Liver (tissue), 9 donors: Measurements from ENCODE around the gene TGM4. TPM values are rescaled to one million over a fixed set of nuclear protein-coding genes. Genes with fewer than 3 reads are reported as not detected.

Experiments
- DNase-seq: peaks from one replicate; pipeline ENCODE4 v3.0.0-alpha.2; 2017; ENCODE audit warnings: low spot score
- H3K27ac ChIP-seq, 2 donors: one replicate each; pipeline ENCODE4 v1.7.0; 2013; ENCODE audit warnings: inconsistent platforms in 2 of 2, low read length in 2 of 2, control low read depth in 1 of 2, low read depth in 1 of 2, mild to moderate bottlenecking in 1 of 2
- H3K27me3 ChIP-seq, 4 donors: one replicate each; pipeline versions ENCODE4 v1.6.1 to v1.7.0; 2013; ENCODE audit warnings: low read length in 3 of 4, inconsistent platforms in 1 of 4, mild to moderate bottlenecking in 1 of 4, moderate library complexity in 1 of 4; ENCODE audit not compliant: control insufficient read depth in 4 of 4, insufficient read depth in 4 of 4
- H3K36me3 ChIP-seq, 4 donors: one replicate each; pipeline versions ENCODE4 v1.6.1 to v1.7.0; 2013; ENCODE audit warnings: low read length in 3 of 4, mild to moderate bottlenecking in 3 of 4, low read depth in 1 of 4, moderate library complexity in 1 of 4; ENCODE audit not compliant: control insufficient read depth in 4 of 4, insufficient read depth in 3 of 4
- H3K4me1 ChIP-seq, 4 donors: one replicate each; pipeline versions ENCODE4 v1.6.1 to v1.7.0; 2013; ENCODE audit warnings: low read length in 3 of 4, mild to moderate bottlenecking in 3 of 4, moderate library complexity in 1 of 4; ENCODE audit not compliant: control insufficient read depth in 4 of 4, insufficient read depth in 4 of 4
- H3K4me3 ChIP-seq, 3 donors: one replicate each; pipeline versions ENCODE4 v1.6.1 to v1.7.0; 2013; ENCODE audit warnings: low read length in 3 of 3, control low read depth in 1 of 3, low read depth in 1 of 3, mild to moderate bottlenecking in 1 of 3
- H3K9ac ChIP-seq, 2 donors: one replicate each; pipeline ENCODE4 v1.7.0; 2013; ENCODE audit warnings: low read length in 2 of 2, mild to moderate bottlenecking in 2 of 2, moderate library complexity in 2 of 2, control low read depth in 1 of 2, low read depth in 1 of 2
- H3K9me3 ChIP-seq, 4 donors: one replicate each; pipeline versions ENCODE4 v1.6.1 to v1.7.0; 2013; ENCODE audit warnings: low read length in 3 of 4; ENCODE audit not compliant: control insufficient read depth in 4 of 4
- EGR1 ChIP-seq, 2 donors: IDR thresholded peaks; 2 replicates each; pipeline ENCODE4 v1.6.1; 2016 to 2018; ENCODE audit warnings: antibody characterized with exemption in 2 of 2, low read depth in 2 of 2
- FOXA2 ChIP-seq: IDR thresholded peaks from 2 replicates; pipeline ENCODE4 v1.6.1; 2016; ENCODE audit warnings: antibody characterized with exemption
- HNF4G ChIP-seq: IDR thresholded peaks from 2 replicates; pipeline ENCODE4 v1.6.1; 2016; ENCODE audit warnings: antibody characterized with exemption
- RAD21 ChIP-seq, 2 donors: IDR thresholded peaks; 2 replicates each; pipeline ENCODE4 v1.6.1; 2016; ENCODE audit warnings: antibody characterized with exemption in 2 of 2, mild to moderate bottlenecking in 2 of 2
- RXRA ChIP-seq, 2 donors: IDR thresholded peaks; 2 replicates each; pipeline ENCODE4 v1.6.1; 2017 to 2018; ENCODE audit warnings: antibody characterized with exemption in 2 of 2, mild to moderate bottlenecking in 1 of 2
- TAF1 ChIP-seq: conservative IDR thresholded peaks from 2 replicates; pipeline ENCODE4 v1.6.1; 2016; ENCODE audit warnings: antibody characterized with exemption, mild to moderate bottlenecking
- WGBS: extraction: QIAGEN DNeasy Blood & Tissue Kit; methylation state at CpG from one replicate; pipeline ENCODE4 v1.1.7; 2013; 5-methylcytosine and 5-hydroxymethylcytosine counted together
- polyA plus RNA-seq, 2 donors: library from polyadenylated mRNA; stranded (reverse) in 1 of 2; unstranded in 1 of 2; fragments of 200-250 nt in 1 of 2; fragments of >200 nt in 1 of 2; fragmentation: Nextera tagmentation in 1 of 2; extraction: Ambion mirVana in 1 of 2; gene quantifications; one replicate each; pipeline versions ENCODE4 v1.2.1 to v1.2.3, GENCODE V29; 2013 to 2015
- total RNA-seq, 2 donors: library from RNA; depleted of rRNA; stranded (reverse); fragments of >200 nt; gene quantifications; one replicate each; pipeline ENCODE4 v1.2.3, GENCODE V29; 2014
- TF ChIP-seq, protein P1 (sequence below): IDR thresholded peaks from 2 replicates; pipeline ENCODE4 v1.6.1; 2016; ENCODE audit warnings: antibody characterized with exemption
- TF ChIP-seq, protein P2 (sequence below): fragments of 150-350 bp; IDR thresholded peaks from 2 replicates; pipeline ENCODE4 v1.5.1; 2017; ENCODE audit warnings: improper control_type of control experiment, low read depth, low read length; ENCODE audit not compliant: missing input control
- TF ChIP-seq, protein P3 (sequence below): IDR thresholded peaks from 2 replicates; pipeline ENCODE4 v1.6.1; 2016; ENCODE audit warnings: antibody characterized with exemption, mild to moderate bottlenecking
- donor health status: healthy.
- donor health status: healthy.
- donor health status: healthy.
- donor health status: healthy.
- donor health status: healthy.

Gene TGM4
- total and polyA plus RNA-seq, 4 donors, result not detected

DNA sequence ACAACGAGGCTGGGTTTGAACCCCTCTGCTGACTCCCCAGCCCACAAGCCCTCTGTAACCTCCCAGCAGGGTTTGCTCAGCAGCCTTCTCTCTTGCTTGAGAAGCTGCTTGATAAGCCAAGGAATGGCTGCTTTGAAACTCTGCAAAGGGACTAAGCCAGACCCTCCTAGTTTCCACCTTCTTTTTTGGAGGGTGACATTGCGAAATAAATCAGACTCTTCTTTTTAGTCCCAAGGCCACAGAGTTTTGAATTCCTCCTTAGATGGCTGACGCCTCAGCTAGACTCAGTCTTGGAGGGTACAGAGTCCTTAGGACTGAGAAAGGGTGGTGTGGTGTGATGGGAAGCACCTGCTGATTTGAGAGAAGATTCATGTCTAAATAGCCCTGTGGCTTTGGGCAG lies 1.2 kb downstream of the TGM4 start:
- DNase-seq, result no peak
- Histone ChIP-seq H3K36me3 (no peaks in the 10 kb centered on the region), H3K9ac (no peak overlapping the region), H3K4me1 (peaks cover 3 to 13% (median 7%) of the 10 kb centered on the region in 4 donors), H3K9me3 (no peaks in the 10 kb centered on the region), H3K4me3 (no peak overlapping the region), H3K27ac (no peak overlapping the region), H3K27me3 (no peaks in the 10 kb centered on the region)
- 90% methylated on average over 3 of the region's 3 CpGs for WGBS
- TF ChIP-seq, protein P1, sequence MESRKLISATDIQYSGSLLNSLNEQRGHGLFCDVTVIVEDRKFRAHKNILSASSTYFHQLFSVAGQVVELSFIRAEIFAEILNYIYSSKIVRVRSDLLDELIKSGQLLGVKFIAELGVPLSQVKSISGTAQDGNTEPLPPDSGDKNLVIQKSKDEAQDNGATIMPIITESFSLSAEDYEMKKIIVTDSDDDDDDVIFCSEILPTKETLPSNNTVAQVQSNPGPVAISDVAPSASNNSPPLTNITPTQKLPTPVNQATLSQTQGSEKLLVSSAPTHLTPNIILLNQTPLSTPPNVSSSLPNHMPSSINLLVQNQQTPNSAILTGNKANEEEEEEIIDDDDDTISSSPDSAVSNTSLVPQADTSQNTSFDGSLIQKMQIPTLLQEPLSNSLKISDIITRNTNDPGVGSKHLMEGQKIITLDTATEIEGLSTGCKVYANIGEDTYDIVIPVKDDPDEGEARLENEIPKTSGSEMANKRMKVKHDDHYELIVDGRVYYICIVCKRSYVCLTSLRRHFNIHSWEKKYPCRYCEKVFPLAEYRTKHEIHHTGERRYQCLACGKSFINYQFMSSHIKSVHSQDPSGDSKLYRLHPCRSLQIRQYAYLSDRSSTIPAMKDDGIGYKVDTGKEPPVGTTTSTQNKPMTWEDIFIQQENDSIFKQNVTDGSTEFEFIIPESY, result no peak
- no peak for TF ChIP-seq HNF4G
- TF ChIP-seq, protein P2, sequence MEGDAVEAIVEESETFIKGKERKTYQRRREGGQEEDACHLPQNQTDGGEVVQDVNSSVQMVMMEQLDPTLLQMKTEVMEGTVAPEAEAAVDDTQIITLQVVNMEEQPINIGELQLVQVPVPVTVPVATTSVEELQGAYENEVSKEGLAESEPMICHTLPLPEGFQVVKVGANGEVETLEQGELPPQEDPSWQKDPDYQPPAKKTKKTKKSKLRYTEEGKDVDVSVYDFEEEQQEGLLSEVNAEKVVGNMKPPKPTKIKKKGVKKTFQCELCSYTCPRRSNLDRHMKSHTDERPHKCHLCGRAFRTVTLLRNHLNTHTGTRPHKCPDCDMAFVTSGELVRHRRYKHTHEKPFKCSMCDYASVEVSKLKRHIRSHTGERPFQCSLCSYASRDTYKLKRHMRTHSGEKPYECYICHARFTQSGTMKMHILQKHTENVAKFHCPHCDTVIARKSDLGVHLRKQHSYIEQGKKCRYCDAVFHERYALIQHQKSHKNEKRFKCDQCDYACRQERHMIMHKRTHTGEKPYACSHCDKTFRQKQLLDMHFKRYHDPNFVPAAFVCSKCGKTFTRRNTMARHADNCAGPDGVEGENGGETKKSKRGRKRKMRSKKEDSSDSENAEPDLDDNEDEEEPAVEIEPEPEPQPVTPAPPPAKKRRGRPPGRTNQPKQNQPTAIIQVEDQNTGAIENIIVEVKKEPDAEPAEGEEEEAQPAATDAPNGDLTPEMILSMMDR, result no peak
- TF ChIP-seq FOXA2, result no peak
- TF ChIP-seq, protein P3, sequence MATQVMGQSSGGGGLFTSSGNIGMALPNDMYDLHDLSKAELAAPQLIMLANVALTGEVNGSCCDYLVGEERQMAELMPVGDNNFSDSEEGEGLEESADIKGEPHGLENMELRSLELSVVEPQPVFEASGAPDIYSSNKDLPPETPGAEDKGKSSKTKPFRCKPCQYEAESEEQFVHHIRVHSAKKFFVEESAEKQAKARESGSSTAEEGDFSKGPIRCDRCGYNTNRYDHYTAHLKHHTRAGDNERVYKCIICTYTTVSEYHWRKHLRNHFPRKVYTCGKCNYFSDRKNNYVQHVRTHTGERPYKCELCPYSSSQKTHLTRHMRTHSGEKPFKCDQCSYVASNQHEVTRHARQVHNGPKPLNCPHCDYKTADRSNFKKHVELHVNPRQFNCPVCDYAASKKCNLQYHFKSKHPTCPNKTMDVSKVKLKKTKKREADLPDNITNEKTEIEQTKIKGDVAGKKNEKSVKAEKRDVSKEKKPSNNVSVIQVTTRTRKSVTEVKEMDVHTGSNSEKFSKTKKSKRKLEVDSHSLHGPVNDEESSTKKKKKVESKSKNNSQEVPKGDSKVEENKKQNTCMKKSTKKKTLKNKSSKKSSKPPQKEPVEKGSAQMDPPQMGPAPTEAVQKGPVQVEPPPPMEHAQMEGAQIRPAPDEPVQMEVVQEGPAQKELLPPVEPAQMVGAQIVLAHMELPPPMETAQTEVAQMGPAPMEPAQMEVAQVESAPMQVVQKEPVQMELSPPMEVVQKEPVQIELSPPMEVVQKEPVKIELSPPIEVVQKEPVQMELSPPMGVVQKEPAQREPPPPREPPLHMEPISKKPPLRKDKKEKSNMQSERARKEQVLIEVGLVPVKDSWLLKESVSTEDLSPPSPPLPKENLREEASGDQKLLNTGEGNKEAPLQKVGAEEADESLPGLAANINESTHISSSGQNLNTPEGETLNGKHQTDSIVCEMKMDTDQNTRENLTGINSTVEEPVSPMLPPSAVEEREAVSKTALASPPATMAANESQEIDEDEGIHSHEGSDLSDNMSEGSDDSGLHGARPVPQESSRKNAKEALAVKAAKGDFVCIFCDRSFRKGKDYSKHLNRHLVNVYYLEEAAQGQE, result no peak
- TF ChIP-seq RXRA (IDR thresholded peaks at IDR 0.05), result no peak
- TF ChIP-seq RAD21 (IDR thresholded peaks at IDR 0.05), result no peak

DNA sequence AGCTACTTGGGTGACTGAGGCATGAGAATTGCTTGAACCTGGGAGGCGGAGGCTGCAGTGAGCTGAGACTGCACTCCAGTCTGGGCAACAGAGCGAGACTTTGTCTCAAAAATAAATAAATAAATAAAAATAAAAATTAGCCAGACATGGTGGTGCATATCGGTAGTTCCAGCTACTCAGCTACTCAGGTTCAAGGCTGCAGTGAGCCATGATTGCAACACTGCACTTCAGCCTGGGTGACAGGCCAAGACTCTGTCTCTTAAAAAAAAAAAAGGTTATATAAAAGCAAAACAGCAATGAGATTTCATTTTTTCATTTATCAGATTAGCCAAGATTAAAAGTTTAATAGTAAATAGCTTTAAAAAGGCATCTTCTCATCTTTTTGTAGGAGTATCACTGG lies 2.9 kb downstream of the TGM4 start:
- 65% methylated on average over 3 of the region's 3 CpGs for WGBS

DNA sequence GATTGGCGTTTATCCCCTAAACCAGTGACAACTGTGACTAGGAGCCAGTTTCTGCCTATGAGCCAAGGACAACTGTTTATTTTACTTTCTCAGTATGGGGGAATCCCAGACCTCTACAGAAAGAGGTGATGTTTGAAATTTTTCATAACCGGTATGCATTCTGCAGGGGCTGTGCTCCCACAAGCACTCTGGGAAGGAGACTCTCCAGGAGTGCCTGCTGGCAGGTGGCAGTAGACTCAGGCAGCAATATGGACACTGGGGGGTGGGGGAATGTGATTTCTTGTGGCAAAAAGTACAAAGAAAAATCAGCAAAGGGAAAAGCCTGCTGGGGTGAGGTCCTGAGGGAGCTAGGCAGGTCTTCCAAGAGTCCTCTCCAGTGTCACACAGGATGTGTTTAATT lies 5.9 kb downstream of the TGM4 start:
- TF ChIP-seq EGR1 (IDR thresholded peaks at IDR 0.05; ENCODE audit: low read depth in 2 of 2), result no peak
- TF ChIP-seq, protein P2, result no peak
- 69% methylated on average over 2 of the region's 2 CpGs for WGBS

More for the DNA sequence above, 2.9 kb downstream of the TGM4 start:
- H3K27ac ChIP-seq, result no peak overlapping the region
- H3K9me3 ChIP-seq, result no peaks in the 10 kb centered on the region
- H3K9ac ChIP-seq, result no peak overlapping the region
- H3K27me3 ChIP-seq, result no peaks in the 10 kb centered on the region
- peaks cover 0 to 4% (median 1%) of the 10 kb centered on the region in 4 donors for H3K4me1 ChIP-seq
- H3K36me3 ChIP-seq, result no peaks in the 10 kb centered on the region
- no peak for TF ChIP-seq TAF1
- no peak for DNase-seq
- H3K4me3 ChIP-seq, result no peak overlapping the region

More for the DNA sequence above, 5.9 kb downstream of the TGM4 start:
- Histone ChIP-seq H3K9ac (no peak overlapping the region), H3K36me3 (no peaks in the 10 kb centered on the region), H3K27ac (no peak overlapping the region), H3K4me3 (no peak overlapping the region), H3K9me3 (no peaks in the 10 kb centered on the region), H3K4me1 (peaks cover 0 to 4% (median 1%) of the 10 kb centered on the region in 4 donors), H3K27me3 (no peaks in the 10 kb centered on the region)
- no peak for DNase-seq
